Dermis microvascular lymphatic vessel endothelial cell (primary cell): Measurements from ENCODE around the gene CENPT. TPM values are rescaled to one million over a fixed set of nuclear protein-coding genes. Genes with fewer than 3 reads are reported as not detected.

Experiments
- DNase-seq, 2 donors: peaks; one replicate each; pipeline versions ENCODE4 v3.0.0 to v3.0.0-alpha.2; 2010; ENCODE audit warnings: low read depth in 2 of 2
- total RNA-seq: library from RNA; depleted of rRNA; stranded (reverse); fragments of >200 nt; gene quantifications from 2 replicates; pipeline ENCODE4 v1.2.1, GENCODE V29; 2014

CENPT gene
- total RNA-seq: 14.5 and 20.0 TPM in 2 replicates

- DNase-seq: peak in 1 of 2 donors; percentile 73
These were observed at the start of gene CENPT for GRCh38 chr16:67847064-67847861. Gene CENPT (minus strand): TSS chr16:67847693. CDS start chr16:67833859, 13,834 bp downstream.

GRCh38 chr16:67897231-67897630 lies 49.7 kb upstream of the CENPT start:
- peak in 1 of 2 donors; percentile 93 for DNase-seq

GRCh38 chr16:67893743-67894399 lies 46.4 kb upstream of the CENPT start:
- DNase-seq: peak in 1 of 2 donors; percentile 40

GRCh38 chr16:67892899-67893742 lies 45.6 kb upstream of the CENPT start, which contains the start of gene PSKH1:
Gene PSKH1 (plus strand): TSS chr16:67893254. CDS start chr16:67908750, 15,496 bp downstream.
- peak; percentile 83 to 97 for DNase-seq

GRCh38 chr16:67892375-67892774 lies 44.9 kb upstream of the CENPT start:
- DNase-seq: no peak

GRCh38 chr16:67888331-67888730 lies 40.8 kb upstream of the CENPT start:
- DNase-seq: no peak

GRCh38 chr16:67886387-67886786 lies 38.9 kb upstream of the CENPT start:
- DNase-seq: no peak

- no peak for DNase-seq
These were observed 38.5 kb upstream of the CENPT start for GRCh38 chr16:67885976-67886375.

GRCh38 chr16:67885545-67885944 lies 38.1 kb upstream of the CENPT start:
- DNase-seq: no peak

- peak; percentile 68 to 83 for DNase-seq
These were observed 37.2 kb upstream of the CENPT start, which contains the start of gene NRN1L for GRCh38 chr16:67884684-67885083. Gene NRN1L (plus strand): TSS chr16:67884885. CDS start chr16:67884904, 19 bp downstream.

GRCh38 chr16:67883872-67884261 lies 36.4 kb upstream of the CENPT start:
- DNase-seq: peak in 1 of 2 donors; percentile 68

- no peak for DNase-seq
These were observed 35.8 kb upstream of the CENPT start for GRCh38 chr16:67883146-67883871.

- DNase-seq: peak in 1 of 2 donors; percentile 33
These were observed 35.1 kb upstream of the CENPT start for GRCh38 chr16:67882374-67883145.

GRCh38 chr16:67881621-67882161 lies 34.2 kb upstream of the CENPT start:
- DNase-seq: no peak

GRCh38 chr16:67880584-67880983 lies 33.1 kb upstream of the CENPT start:
- DNase-seq: no peak

- DNase-seq: no peak
These were observed 32.4 kb upstream of the CENPT start for GRCh38 chr16:67879936-67880335.

GRCh38 chr16:67879462-67879861 lies 32.0 kb upstream of the CENPT start:
- no peak for DNase-seq

GRCh38 chr16:67878846-67879245 lies 31.4 kb upstream of the CENPT start:
- DNase-seq: no peak

GRCh38 chr16:67878232-67878631 lies 30.7 kb upstream of the CENPT start:
- DNase-seq: no peak

GRCh38 chr16:67877064-67877463 lies 29.6 kb upstream of the CENPT start:
- DNase-seq: no peak
